Activated CD8-positive, alpha-beta memory T cell treated with anti-CD3 and anti-CD28 coated beads for 36 hours (primary cell): Measurements from ENCODE around the gene EHMT2. TPM values are rescaled to one million over a fixed set of nuclear protein-coding genes. Genes with fewer than 3 reads are reported as not detected.
"Not testable (repeated sequence)": the region's sequence is repeated elsewhere in the genome, so short reads cannot be mapped to it uniquely, and the experiment has no call there.

ENCODE experiments used
- CTCF ChIA-PET: fragments of 350-600 bp; sonication (Branson Sonifier 250); formaldehyde crosslinking; loops from one replicate; lab custom pipeline; 2021; ENCODE audit warnings: antibody characterized with exemption; lab: Charles Lee
- POLR2A ChIA-PET: fragments of 350-600 bp; sonication (Branson Sonifier 250); formaldehyde crosslinking; loops from one replicate; lab custom pipeline; 2021; ENCODE audit warnings: antibody characterized with exemption; lab: Charles Lee
- total RNA-seq, 2 experiments: library from RNA; stranded (reverse); gene quantifications; one replicate each; pipeline ENCODE4 v1.2.3, GENCODE V29; 2021

EHMT2 gene
- total RNA-seq, 2 experiments from 2014 or later: 67.4 to 67.8 TPM

DNA sequence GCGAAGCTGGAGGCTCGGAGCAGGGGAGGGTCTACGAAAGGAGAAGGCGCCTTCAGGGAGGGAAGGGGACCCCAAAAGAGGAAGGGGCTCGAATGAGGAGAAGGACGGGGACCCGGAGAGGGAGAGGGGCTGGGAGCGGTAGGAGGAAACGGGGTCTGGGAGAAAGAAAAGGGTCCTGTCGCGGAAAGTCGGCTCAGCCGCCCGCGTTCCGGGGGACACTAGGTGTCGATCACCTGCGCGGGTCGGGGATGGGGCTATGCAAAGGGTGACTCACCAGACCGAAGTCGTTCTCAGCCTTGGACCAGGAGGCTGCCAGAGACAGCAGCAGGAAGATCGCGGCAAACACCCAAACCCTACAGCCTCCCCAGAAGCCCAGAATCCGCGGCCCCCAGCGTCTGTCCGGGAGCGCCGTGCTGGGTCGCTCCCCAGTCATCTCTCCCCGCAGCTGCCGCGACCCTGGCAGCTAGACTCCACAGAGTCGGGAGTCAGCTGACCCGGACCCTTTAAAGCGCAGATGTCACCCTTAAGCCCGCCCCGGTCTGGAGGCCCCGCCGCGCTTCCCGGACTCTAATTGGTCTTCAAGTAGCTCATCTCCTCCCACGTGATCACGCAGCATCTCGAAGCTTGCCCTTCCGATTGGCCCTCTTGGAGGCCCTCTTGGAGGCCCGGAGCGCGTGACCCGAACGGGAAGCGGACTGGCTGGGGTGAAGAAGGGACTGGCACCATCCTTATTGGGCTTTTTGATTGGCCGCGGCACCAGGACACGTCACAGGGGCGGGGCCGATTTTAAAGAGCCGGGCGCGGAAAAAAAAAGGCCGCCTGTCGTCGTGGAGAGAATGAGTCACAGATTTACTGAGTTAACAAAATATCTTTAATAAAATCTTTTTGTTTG, 34.9 kb downstream of the EHMT2 start, which contains the start of gene NEU1:
Gene NEU1 (minus strand): TSS at position 478 of the 892 bp plus-strand sequence. CDS start 45 bp downstream, at position 433.
- ChIA-PET CTCF (interaction anchor here (0.5 to 1.9 kb wide), 6 partner anchors 27 to 210 kb away, joined by 3 to 8 read pairs (median 4); partner anchors contain the start of gene EHMT2), POLR2A (interaction anchor here (0.6 to 1.9 kb wide), 9 partner anchors 15 to 321 kb away, joined by 3 to 9 read pairs (median 4); partner anchors contain the start of genes ABHD16A, DDX39B, DXO and HSPA1B)

DNA sequence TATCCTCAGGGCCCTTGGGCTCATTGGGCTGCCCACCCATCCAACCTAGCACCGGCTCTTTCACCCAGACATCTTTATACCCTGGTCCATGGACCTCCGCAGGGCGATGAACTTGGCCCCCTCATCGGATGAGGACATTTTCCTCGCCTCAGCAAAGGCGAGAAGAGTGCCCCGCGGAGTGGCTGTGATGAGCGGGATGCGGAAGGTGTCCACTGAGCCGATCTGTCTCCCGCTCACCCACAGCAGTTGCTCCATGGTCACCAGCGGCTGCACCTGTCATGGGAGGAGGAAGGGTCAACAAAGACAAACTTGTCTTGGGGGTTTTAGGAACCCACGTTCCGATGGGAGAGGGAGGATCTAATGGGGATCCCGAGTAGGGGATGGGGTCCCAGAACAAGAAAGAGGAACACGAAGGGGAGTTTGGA, 35.6 kb downstream of the EHMT2 start:
- CTCF ChIA-PET: interaction anchor here (0.5 to 1.3 kb wide), 3 partner anchors 28 to 48 kb away, joined by 4 to 6 read pairs (median 5); partner anchors contain the start of gene EHMT2
- POLR2A ChIA-PET: interaction anchor here (1.6 kb wide), 1 partner anchor 18 kb away, joined by 9 read pairs; no protein-coding TSS in a partner anchor

DNA sequence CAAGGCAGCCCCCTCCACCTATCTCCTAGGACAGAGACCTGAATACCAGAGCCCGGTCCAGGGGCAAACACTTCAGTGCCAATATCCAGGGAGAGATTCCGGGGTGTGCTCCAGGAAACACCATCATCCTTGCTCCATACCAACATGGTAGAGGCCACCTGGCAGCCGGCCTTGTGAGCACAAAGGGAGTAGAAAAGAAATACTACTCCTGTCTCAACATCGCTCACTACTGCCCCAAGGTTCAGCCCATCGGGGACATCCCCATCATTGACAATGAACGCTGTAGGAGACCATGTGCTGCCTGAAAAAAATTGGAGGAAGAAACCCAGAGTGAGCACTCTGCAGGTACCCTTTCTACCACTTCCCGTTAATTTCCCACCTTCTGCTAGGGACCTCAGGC, 36.3 kb downstream of the EHMT2 start:
- ChIA-PET CTCF (no interaction called here), POLR2A (no interaction called here)

DNA sequence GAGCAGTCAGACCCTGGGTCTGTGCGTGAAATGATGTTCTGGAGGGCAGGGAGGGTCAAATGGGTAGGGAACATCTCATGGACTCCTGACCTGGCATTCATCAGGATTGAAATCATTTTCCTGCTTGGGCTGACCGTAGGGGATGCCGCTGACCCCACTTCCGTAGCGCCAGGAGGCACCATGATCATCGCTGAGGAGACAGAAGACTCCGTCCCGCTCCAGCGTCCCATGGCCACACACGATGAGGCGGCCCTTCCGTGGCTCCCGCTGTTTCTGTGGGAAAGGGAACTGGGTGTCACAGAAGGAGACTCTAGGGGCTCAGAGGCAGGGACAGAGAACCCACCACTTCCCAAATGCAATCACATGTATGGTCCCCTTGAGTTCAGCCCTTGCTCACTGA, 37.1 kb downstream of the EHMT2 start:
- POLR2A ChIA-PET: interaction anchor here (0.5 kb wide), 1 partner anchor 30 kb away, joined by 3 read pairs; no protein-coding TSS in a partner anchor

DNA sequence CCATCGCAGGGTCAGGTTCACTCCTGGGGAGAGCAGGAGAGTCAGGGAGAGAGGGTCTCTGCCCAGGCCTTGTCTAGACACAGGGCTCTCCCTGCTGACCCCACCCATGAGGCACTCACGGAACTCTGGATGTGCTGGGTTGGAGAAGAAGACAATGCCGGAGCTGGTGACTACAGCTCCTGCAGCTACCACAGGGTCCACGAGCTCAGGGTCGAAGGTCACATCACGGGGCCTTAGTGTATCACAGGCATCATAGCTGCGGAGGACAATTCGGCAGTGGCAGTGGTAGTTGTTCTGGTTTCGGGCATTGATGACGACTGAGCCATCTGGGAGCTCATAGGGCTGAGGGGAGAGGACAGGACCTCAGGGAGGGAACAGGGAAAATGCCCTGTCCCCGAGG, 37.6 kb downstream of the EHMT2 start:
- POLR2A ChIA-PET: interaction anchor here (0.5 to 0.6 kb wide), 2 partner anchors 30 to 39 kb away, joined by 3 to 4 read pairs; no protein-coding TSS in a partner anchor
- CTCF ChIA-PET: no interaction called here

More for the DNA sequence above, 37.1 kb downstream of the EHMT2 start:
- CTCF ChIA-PET: no interaction called here

DNA sequence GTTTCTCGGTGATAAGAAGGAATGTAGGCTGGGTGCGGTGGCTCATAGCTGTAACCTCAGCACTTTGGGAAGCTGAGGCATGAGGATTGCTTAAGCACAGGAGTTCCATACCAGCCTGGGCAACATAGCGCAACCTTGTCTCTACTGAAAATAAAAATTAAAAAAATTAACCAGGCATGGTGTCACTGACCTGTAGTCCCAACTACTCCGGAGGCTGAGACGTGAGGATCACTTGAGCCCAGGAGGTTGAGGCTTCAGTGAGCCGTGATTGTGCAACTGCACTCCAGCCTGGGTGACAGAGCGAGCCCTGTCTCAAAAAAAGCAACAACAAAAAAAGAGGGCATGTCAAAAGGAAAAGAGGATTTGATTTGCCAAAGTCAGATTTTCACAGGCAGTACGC, 38.8 kb downstream of the EHMT2 start:
- ChIA-PET POLR2A (no interaction called here), CTCF (no interaction called here)

DNA sequence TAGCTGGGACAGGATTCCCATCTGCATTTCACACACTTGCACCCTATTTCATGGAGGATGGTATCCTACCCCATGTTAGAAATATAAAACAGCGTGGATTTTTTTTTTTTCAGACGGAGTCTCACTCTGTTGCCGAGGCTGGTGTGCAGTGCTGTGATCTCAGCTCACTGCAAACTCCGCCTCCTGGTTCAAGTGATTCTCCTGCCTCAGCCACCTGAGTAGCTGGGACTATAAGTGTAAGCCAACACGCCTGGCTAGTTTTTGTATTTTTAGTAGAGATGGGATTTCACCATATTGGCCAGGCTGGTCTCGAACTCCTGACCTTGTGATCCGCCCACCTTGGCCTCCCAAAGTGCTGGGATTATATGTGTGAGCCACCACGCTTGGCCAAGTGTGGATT, 39.7 kb downstream of the EHMT2 start:
- CTCF ChIA-PET: not testable (repeated sequence)
- POLR2A ChIA-PET: interaction anchor here (1.0 kb wide), 1 partner anchor 1114 kb away, joined by 3 read pairs; no protein-coding TSS in a partner anchor

DNA sequence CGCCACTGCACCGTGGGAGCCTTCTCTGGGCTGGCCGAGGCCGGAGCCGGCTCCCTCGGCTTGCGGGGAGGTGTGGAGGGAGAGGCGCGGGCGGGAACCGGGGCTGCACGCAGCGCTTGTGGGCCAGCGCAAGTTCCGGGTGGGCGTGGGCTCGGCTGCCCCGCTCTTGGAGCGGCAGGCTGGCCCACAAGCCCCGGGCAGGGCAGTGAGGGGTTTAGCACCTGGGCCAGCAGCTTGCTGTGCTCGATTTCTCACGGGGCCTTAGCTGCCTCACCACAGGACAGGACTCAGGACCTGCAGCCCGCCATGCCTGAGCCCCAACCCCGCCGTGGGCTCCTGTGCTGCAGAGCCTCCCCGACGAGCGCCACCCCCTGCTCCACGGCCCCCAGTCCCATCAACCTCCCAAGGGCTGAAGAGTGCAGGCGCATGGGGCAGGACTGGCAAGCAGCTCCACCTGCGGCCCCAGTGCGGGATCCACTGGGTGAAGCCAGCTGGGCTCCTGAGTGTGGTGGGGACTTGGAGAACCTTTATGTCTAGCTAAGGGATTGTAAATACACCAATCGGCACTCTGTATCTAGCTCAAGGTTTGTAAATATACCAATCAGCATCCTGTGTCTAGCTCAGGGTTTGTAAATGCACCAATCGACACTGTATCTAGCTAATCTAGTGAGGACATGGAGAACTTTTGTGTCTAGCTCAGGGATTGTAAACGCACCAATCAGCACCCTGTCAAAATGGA, 45.3 kb downstream of the EHMT2 start:
- POLR2A ChIA-PET: not testable (repeated sequence)

DNA sequence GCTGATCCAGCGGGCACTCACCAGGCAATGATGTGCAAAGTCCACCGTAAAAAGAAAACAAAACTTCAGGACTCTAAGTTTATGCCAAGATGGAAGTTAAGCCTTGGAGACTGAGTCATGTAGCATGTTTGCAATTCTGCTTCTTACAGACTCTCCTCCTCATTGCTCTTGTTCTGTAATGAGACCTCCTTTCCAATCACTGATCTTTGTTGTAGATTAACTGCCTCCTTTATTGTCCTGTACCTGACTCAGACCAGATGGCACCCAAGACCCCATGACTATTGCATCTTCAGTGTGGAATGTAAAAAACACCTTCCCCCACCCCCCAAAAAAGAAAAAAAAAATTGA, 46.0 kb downstream of the EHMT2 start:
- CTCF ChIA-PET: no interaction called here
- POLR2A ChIA-PET: no interaction called here

More for the DNA sequence above, 45.3 kb downstream of the EHMT2 start:
- CTCF ChIA-PET: not testable (repeated sequence)

DNA sequence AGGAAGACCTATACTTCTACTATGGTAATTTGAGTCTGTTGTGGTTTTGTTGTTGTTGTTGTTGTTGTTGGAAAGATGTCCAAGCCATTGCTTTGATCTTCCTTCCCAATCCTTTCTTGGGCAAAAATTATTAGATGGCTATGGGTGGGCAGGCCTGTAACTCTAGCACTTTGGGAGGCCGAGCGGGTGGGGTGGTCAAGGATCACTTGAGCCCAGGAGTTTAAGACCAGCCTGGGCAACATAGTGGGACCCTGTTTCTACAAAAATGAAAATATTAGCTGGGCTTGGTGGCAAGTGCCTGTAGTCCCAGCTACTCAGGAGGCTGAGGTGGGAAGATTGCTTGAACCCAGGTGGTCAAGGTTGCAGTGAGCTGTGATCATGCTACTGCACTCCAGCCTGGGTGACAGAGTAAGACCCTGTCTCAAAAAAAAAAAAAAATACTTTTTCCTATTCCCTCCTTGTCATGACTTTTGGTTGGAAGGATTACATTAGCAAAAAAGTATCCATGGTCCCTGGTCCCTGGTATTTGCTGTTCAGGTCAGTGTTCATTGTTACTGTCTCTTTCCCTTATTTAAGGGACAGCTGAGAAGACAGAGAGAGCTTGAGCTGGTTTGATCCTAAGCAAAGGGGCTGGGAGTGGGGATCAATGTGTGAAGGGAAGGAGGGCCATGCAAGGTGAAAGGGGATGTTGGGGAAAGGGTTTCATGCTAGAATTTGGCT, 46.6 kb downstream of the EHMT2 start:
- ChIA-PET POLR2A (interaction anchor here (0.5 kb wide), 1 partner anchor 67 kb away, joined by 5 read pairs; no protein-coding TSS in a partner anchor), CTCF (no interaction called here)

DNA sequence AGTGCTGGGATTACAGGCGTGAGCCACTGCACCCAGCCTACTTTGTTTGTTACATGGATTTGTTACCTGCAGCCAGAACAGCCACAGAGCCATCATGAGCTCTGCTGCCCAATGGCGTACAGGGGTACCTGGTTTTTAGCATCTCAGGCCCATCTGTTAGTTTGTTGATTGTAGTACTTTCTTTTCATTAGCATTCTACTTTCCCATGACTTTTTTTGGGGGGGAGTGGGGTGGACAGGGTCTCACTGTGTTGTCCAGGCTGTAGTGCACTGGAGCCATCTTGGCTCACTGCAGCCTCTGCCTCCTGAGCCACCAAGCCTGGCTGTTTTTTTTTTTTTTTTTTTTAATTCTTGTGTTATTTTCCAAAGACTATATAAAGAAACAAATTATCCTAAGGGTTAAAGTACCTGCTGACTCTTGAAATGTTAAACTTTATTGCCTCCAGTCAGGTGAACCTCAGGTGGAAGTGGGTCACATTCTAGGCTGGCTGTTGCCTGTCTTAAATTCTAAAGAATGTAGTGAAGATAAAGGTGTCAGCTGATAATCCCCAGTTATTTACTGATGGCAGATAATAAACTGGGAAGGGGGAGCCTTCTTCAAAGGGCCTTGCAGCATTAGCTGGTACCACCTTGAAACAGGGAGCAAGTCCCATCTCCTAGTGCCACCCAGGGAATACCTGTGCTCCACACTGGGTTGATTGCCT, 50.1 kb downstream of the EHMT2 start:
- CTCF ChIA-PET: no interaction called here

DNA sequence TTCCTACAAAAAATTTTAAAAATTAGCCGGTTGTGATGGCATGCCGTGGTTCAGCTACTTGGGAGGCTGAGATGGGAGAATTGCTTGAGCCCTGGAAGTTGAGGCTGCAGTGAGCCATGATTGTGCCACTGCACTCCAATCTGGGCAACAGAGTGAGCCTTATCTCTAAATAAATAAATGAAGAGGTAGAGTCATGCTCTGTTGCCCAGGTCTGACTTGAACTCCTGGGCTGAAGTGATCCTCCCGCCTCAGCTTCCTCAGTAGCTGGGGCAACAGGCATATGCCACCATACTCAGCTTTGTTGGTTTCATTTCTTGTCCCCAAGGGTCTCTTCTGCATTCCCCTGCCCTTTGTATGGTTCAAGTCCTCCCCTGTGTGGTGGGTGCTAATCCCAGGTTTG, 53.0 kb downstream of the EHMT2 start:
- ChIA-PET CTCF (no interaction called here), POLR2A (interaction anchor here (1.3 to 2.3 kb wide), 2 partner anchors 9 to 18 kb away, joined by 6 to 9 read pairs; partner anchors contain the start of gene NEU1)

More for the DNA sequence above, 50.1 kb downstream of the EHMT2 start:
- POLR2A ChIA-PET: interaction anchor here (0.6 kb wide), 2 partner anchors 12 to 15 kb away, joined by 3 to 9 read pairs; partner anchors contain the start of gene NEU1

DNA sequence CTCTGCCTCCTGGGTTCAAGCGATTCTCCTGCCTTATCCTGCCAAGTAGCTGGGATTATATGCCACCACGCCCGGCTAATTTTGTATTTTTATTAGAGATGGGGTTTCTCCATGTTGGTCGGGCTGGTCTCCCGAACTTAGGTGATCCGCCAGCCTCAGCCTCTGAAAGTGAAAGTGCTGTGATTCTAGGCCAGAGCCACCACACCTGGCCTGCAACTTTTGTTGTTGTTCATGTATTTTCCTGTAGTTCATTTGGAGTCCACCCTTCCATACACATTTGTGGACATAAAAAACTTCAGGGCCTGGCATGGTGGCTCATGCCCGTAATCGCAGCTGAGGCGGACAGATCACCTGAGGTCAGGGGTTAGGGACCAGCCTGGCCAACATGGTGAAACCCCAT, 55.4 kb downstream of the EHMT2 start:
- POLR2A ChIA-PET: no interaction called here

DNA sequence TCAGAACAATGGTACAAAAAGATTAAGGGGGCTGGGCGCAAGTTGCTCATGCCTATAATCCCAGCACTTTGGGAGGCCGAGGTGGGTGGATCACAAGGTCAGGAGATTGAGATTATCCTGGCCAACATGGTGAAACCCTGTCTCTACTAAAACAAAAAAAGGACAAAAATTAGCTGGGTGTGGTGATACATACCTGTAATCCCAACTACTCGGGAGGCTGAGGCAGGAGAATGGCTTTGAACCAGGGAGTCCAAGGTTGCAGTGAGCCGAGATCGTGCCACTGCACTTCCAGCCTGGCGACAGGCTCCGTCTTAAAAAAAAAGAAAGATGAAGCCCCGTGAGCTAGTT, 57.7 kb downstream of the EHMT2 start:
- POLR2A ChIA-PET: interaction anchor here (0.8 kb wide), 1 partner anchor 12 kb away, joined by 3 read pairs; the partner anchor contains the start of gene HSPA1B
- CTCF ChIA-PET: interaction anchor here (0.5 kb wide), 1 partner anchor 9 kb away, joined by 3 read pairs; no protein-coding TSS in a partner anchor

More for the DNA sequence above, 55.4 kb downstream of the EHMT2 start:
- CTCF ChIA-PET: no interaction called here

DNA sequence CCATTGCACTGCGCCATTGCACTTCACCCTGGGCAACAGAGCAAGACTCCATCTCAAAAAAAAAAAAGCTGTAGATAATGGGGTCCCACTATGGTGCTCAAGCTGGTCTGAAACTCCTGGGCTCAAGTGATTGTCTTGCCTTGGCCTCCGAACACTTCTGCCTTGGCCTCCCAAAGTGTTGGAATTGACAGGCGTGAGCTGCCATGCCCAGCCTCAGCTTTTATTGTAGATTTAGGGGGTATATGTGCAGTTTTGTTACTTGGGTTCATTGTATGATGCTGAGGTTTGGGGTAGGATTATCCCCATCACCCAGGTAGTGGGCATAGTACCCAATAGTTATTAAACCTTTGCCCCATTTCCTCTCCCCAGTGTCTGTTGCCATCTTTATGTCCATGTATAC, 58.5 kb downstream of the EHMT2 start:
- POLR2A ChIA-PET: interaction anchor here (1.7 kb wide), 1 partner anchor 9 kb away, joined by 4 read pairs; no protein-coding TSS in a partner anchor
- CTCF ChIA-PET: interaction anchor here (0.9 kb wide), 2 partner anchors 28 to 68 kb away, joined by 3 to 4 read pairs; no protein-coding TSS in a partner anchor

DNA sequence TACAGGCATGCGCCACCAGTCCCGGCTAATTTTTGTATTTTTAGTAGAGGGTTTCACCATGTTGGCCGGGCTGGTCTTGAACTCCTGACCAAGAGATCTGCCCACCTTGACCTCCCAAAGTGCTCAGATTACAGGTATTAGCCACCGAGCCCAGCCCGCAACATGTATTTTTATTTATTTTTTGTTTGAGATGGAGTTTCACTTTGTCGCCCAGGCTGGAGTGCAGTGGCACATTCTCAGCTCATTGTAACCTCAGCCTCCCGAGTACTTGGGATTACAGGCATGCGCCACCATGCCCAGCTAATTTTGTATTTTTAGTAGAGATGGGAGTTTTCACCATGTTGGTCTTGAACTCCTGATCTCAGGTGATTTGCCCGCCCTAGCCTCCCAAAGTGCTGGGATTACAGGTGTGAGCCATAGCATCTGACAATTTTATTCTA, 59.4 kb downstream of the EHMT2 start:
- CTCF ChIA-PET: interaction anchor here (0.6 kb wide), 1 partner anchor 52 kb away, joined by 3 read pairs; no protein-coding TSS in a partner anchor
- POLR2A ChIA-PET: interaction anchor here (0.6 to 1.7 kb wide), 3 partner anchors 8 to 260 kb away, joined by 3 to 7 read pairs (median 4); no protein-coding TSS in a partner anchor

DNA sequence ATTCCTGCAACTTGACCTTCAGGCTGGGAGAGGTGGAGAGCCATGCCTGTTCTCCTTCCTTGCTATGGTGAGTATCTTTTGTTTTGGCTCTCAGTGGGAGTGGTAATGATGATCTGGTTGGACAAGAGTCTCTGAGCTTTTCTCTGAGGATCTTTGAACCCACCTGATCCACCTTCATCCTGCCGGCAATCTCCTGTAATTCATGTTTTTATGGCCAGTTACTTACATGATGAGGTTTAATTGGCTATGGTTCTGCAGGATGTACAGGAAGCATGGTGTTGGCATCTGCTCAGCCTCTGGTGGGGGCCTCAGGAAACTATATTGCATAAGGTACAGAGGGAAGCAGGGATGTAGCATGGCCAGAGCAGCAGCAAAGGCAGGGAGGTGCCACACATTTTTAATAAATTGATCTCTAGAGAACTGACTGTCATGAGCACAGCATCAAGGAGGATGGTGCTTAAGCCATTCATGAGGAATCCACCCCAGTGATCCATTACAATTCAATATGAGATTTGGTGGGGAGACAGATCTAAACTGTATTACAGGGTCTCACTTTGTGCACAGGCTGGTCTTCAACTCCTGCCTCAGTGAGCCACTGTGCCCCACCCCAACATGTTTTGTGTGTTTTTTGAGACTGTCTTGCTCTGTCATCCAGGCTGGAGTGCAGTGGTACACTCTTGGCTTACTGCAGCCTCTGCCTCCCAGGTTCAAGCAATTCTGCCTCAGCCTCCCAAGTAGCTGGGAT, 60.0 kb downstream of the EHMT2 start:
- ChIA-PET POLR2A (interaction anchor here (0.7 to 1.7 kb wide), 3 partner anchors 8 to 25 kb away, joined by 4 read pairs; partner anchors contain the start of gene NEU1), CTCF (interaction anchor here (0.6 to 3.1 kb wide), 5 partner anchors 26 to 98 kb away, joined by 3 to 8 read pairs (median 4); partner anchors contain the start of genes MSH5 and NEU1)
